Activated naive CD4-positive, alpha-beta T cell treated with anti-CD3 and anti-CD28 coated beads, Interleukin-2, amount 10 ng/mL, durations not matched to agents 7 days and 5 days (primary cell): ENCODE results near the gene ZNF667.

Experiments
- CTCF ChIA-PET: fragments of 350-600 bp; sonication (Branson Sonifier 250); formaldehyde crosslinking; loops from one replicate; lab custom pipeline; 2021; ENCODE audit warnings: antibody characterized with exemption; lab: Charles Lee
- DNase-seq: peaks from one replicate; pipeline ENCODE4 v3.0.0-alpha.2; 2020
- H3K27ac Mint-ChIP-seq: one replicate; pipeline ENCODE4 v1.8.0; 2021; ENCODE audit warnings: mild to moderate bottlenecking, moderate library complexity, mixed read lengths
- H3K27me3 Mint-ChIP-seq: one replicate; pipeline ENCODE4 v1.8.0; 2021; ENCODE audit warnings: mild to moderate bottlenecking, mixed read lengths
- H3K36me3 Mint-ChIP-seq: one replicate; pipeline ENCODE4 v1.8.0; 2021; ENCODE audit warnings: mixed read lengths
- H3K4me1 Mint-ChIP-seq: one replicate; pipeline ENCODE4 v1.8.0; 2021; ENCODE audit warnings: mixed read lengths
- H3K4me3 Mint-ChIP-seq: one replicate; pipeline ENCODE4 v1.8.0; 2021; ENCODE audit warnings: mild to moderate bottlenecking, moderate library complexity, mixed read lengths
- H3K9me3 Mint-ChIP-seq: one replicate; pipeline ENCODE4 v1.8.0; 2021; ENCODE audit warnings: mixed read lengths

ZNF667 gene

GRCh38 chr19:56405062-56405461, 72.1 kb downstream of the ZNF667 start:
- H3K27ac Mint-ChIP-seq: peak overlapping the region; percentile 89
- peaks cover 26% of the 10 kb centered on the region for H3K4me1 Mint-ChIP-seq
- H3K4me3 Mint-ChIP-seq: peak overlapping the region; percentile 79
- peaks cover 62% of the 10 kb centered on the region for H3K9me3 Mint-ChIP-seq
- peaks cover 59% of the 10 kb centered on the region for H3K36me3 Mint-ChIP-seq
- no peaks in the 10 kb centered on the region for H3K27me3 Mint-ChIP-seq
- CTCF ChIA-PET: no interaction called here
- peak; percentile 22 for DNase-seq

GRCh38 chr19:56404705-56405056, 72.5 kb downstream of the ZNF667 start:
- Mint-ChIP-seq H3K4me3 (peak overlapping the region; percentile 79), H3K27ac (peak overlapping the region; percentile 89), H3K36me3 (peaks cover 56% of the 10 kb centered on the region), H3K4me1 (peaks cover 26% of the 10 kb centered on the region), H3K9me3 (peaks cover 60% of the 10 kb centered on the region), H3K27me3 (no peaks in the 10 kb centered on the region)
- DNase-seq: no peak
- CTCF ChIA-PET: no interaction called here

- H3K36me3 Mint-ChIP-seq: peaks cover 59% of the 10 kb centered on the region
These were observed 73.1 kb downstream of the ZNF667 start, which contains the start of gene ZNF583 for GRCh38 chr19:56403764-56404704. Gene ZNF583, plus strand, starts transcription at chr19:56404332. Its CDS starts 2,783 bp downstream, at chr19:56407115.

GRCh38 chr19:56403261-56403660, 73.9 kb downstream of the ZNF667 start:
- Mint-ChIP-seq H3K4me3 (peak overlapping the region; percentile 79), H3K9me3 (peaks cover 63% of the 10 kb centered on the region), H3K4me1 (peaks cover 26% of the 10 kb centered on the region), H3K36me3 (peaks cover 59% of the 10 kb centered on the region), H3K27ac (peak overlapping the region; percentile 89), H3K27me3 (no peaks in the 10 kb centered on the region)
- no peak for DNase-seq
- CTCF ChIA-PET: no interaction called here

More at GRCh38 chr19:56403764-56404704, 73.1 kb downstream of the ZNF667 start, which contains the start of gene ZNF583:
- peak; percentile 92 for DNase-seq
- Mint-ChIP-seq H3K27ac (peak within 1 kb of the TSS; percentile 89), H3K4me1 (peaks cover 26% of the 10 kb centered on the region), H3K9me3 (peaks cover 64% of the 10 kb centered on the region), H3K27me3 (no peaks in the 10 kb centered on the region), H3K4me3 (peak within 1 kb of the TSS; percentile 79)
- CTCF ChIA-PET: no interaction called here

- Mint-ChIP-seq H3K36me3 (peaks cover 45% of the 10 kb centered on the region), H3K4me3 (no peak overlapping the region), H3K4me1 (peaks cover 25% of the 10 kb centered on the region), H3K27me3 (no peaks in the 10 kb centered on the region), H3K27ac (no peak overlapping the region), H3K9me3 (peaks cover 65% of the 10 kb centered on the region)
- CTCF ChIA-PET: no interaction called here
- no peak for DNase-seq
These were observed 76.7 kb downstream of the ZNF667 start for GRCh38 chr19:56400485-56400884.

- no peak for DNase-seq
- H3K27me3 Mint-ChIP-seq: no peaks in the 10 kb centered on the region
- peaks cover 69% of the 10 kb centered on the region for H3K9me3 Mint-ChIP-seq
- H3K4me3 Mint-ChIP-seq: no peak overlapping the region
- H3K36me3 Mint-ChIP-seq: peaks cover 43% of the 10 kb centered on the region
- CTCF ChIA-PET: no interaction called here
- no peak overlapping the region for H3K27ac Mint-ChIP-seq
- peaks cover 16% of the 10 kb centered on the region for H3K4me1 Mint-ChIP-seq
These were observed 78.3 kb downstream of the ZNF667 start for GRCh38 chr19:56398809-56399208.

DNA sequence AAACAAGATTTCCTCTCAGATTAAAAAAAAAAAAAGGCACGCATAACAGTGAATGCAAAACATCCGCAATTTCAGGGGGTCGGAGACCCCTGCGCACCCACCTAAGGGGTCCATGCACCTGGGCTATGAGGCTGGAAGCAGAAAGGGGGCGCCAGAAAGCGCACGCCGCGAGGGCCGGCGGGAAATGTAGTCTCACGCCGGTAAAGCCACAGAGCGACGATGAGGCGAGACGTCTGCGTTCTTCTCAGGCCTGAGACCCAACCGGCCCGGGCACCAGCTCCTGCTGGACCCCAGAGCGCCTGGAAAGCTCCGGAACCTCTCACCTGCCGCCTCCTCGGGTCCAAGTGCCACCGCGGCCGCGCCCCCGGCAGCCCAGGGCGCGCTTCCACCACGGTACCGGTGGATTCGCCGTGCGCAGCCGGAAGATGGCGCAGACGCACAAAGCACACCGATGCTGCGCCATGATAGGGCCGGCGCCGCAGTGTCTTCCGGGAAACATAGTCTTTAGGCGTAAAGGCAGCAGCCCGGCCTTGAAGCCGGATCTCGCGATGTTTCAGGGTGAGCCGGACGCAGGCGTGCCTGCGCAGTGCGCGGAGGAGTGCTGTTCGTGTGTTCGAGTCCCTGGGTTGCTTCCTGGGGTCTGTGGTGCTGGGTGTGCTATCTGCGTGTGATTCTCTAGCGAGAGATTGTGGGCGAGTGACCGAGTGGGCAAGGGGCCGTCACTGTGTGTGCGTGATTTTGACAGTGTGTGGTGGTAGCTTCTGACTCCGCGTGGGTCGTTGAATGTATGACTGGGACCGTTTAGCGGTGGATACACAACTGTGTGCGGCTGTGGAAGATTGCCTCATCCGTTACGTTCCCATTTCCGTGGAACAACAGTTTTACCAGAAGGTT, 83.8 kb downstream of the ZNF667 start, which contains the start of gene ZNF582:
Gene ZNF582, minus strand, starts transcription at position 416 of the 894 bp plus-strand sequence. CDS start 1,782 bp downstream, outside the sequence.
- H3K27me3 Mint-ChIP-seq: peaks cover 4% of the 10 kb centered on the region
- H3K36me3 Mint-ChIP-seq: peaks cover 46% of the 10 kb centered on the region
- H3K9me3 Mint-ChIP-seq: peaks cover 68% of the 10 kb centered on the region
- peak within 1 kb of the TSS; percentile 98 for H3K4me3 Mint-ChIP-seq
- peaks cover 20% of the 10 kb centered on the region for H3K4me1 Mint-ChIP-seq
- peak; percentile 96 for DNase-seq
- peak within 1 kb of the TSS; percentile 94 for H3K27ac Mint-ChIP-seq
- CTCF ChIA-PET: no interaction called here
